Measurements from ENCODE around the gene MRPL50.

- TF ChIP-seq EZH2 (IDR thresholded peaks at IDR 0.05; ENCODE audit: insufficient read depth, poor library complexity, severe bottlenecking): no peak
- TF ChIP-seq EZH2phosphoT487 (IDR thresholded peaks at IDR 0.05; ENCODE audit: insufficient read depth, low read depth): no peak
Observed at GRCh38 chr9:101367323-101367722, 31.1 kb downstream of the MRPL50 start.

All from GM23248 (cell line).